Measurements from ENCODE around the gene APRT. TPM values are rescaled to one million over a fixed set of nuclear protein-coding genes. Genes with fewer than 3 reads are reported as not detected.
A peak's percentile ranks its signal among the peaks of the same experiment; 100 is the strongest.
"Not testable (repeated sequence)": the region's sequence is repeated elsewhere in the genome, so short reads cannot be mapped to it uniquely, and the experiment has no call there.

Gene APRT
- total RNA-seq, 1 experiment from 2014 or later = 311 TPM

- BruUV-seq (replicated peaks) = no TSS peak
- Histone ChIP-seq H2AFZ (ENCODE audit: low read depth, low read length, poor library complexity, severe bottlenecking) (no peak overlapping the region), H3K9me3 (ENCODE audit: control insufficient read depth in 1 of 2, insufficient read depth in 1 of 2, low read depth in 1 of 2, low read length in 2 of 2) (no peaks in the 10 kb centered on the region), H3K9ac (ENCODE audit: low read length) (no peak overlapping the region), H3K4me1 (ENCODE audit: control insufficient read depth in 1 of 2, insufficient read depth in 2 of 2, low read length in 2 of 2) (no peaks in the 10 kb centered on the region), H3K36me3 (ENCODE audit: control insufficient read depth in 1 of 2, insufficient read depth in 2 of 2, low read length in 2 of 2) (no peaks in the 10 kb centered on the region), H3K27me3 (ENCODE audit: insufficient read depth, low read length) (no peaks in the 10 kb centered on the region), H4K20me1 (ENCODE audit: insufficient read depth) (no peaks in the 10 kb centered on the region), H3K4me2 (ENCODE audit: low read length) (no peak overlapping the region), H3K9me2 (ENCODE audit: insufficient read depth) (no peaks in the 10 kb centered on the region), H3K27ac (ENCODE audit: low read depth, low read length) (no peak overlapping the region), H3K79me2 (ENCODE audit: insufficient read depth, low read length) (no peaks in the 10 kb centered on the region), H3K4me3 (replicated peaks in 1 of 2; ENCODE audit: low read depth in 1 of 2, low read length in 2 of 2) (no peak overlapping the region)
- POLR2A ChIA-PET = no interaction called here
- peak; percentile 41; the same call in 1 of the 2 replicates for ATAC-seq
- CTCF ChIA-PET = no interaction called here
- DNase-seq (ENCODE audit: low read depth, low spot score) = no peak
- RAD21 ChIA-PET (ENCODE audit: low non-redundant PET in 1 of 2, low total read pairs in 2 of 2, uncharacterized antibody in 2 of 2, unreplicated experiment in 2 of 2) = no interaction called here
- no peak for TF ChIP-seq EZH2phosphoT487 (IDR thresholded peaks at IDR 0.05; ENCODE audit: borderline replicate concordance)
- intact Hi-C loops (cut with micrococcal nuclease) = no loop called here
Observed at GRCh38 chr16:88824256-88825077, 12.7 kb upstream of the APRT start.

- intact Hi-C loops (cut with micrococcal nuclease); POLR2A ChIA-PET; H3K79me2 ChIP-seq (ENCODE audit: insufficient read depth, low read length); ATAC-seq; H3K36me3 ChIP-seq (ENCODE audit: control insufficient read depth in 1 of 2, insufficient read depth in 2 of 2, low read length in 2 of 2); H3K4me1 ChIP-seq (ENCODE audit: control insufficient read depth in 1 of 2, insufficient read depth in 2 of 2, low read length in 2 of 2); H3K27ac ChIP-seq (ENCODE audit: low read depth, low read length); H2AFZ ChIP-seq (ENCODE audit: low read depth, low read length, poor library complexity, severe bottlenecking); H3K9ac ChIP-seq (ENCODE audit: low read length); CTCF ChIA-PET; DNase-seq (ENCODE audit: low read depth, low spot score); H4K20me1 ChIP-seq (ENCODE audit: insufficient read depth); BruUV-seq (replicated peaks); RAD21 ChIA-PET (ENCODE audit: low non-redundant PET in 1 of 2, low total read pairs in 2 of 2, uncharacterized antibody in 2 of 2, unreplicated experiment in 2 of 2); H3K9me3 ChIP-seq (ENCODE audit: control insufficient read depth in 1 of 2, insufficient read depth in 1 of 2, low read depth in 1 of 2, low read length in 2 of 2); H3K9me2 ChIP-seq (ENCODE audit: insufficient read depth); H3K4me2 ChIP-seq (ENCODE audit: low read length); H3K27me3 ChIP-seq (ENCODE audit: insufficient read depth, low read length); H3K4me3 ChIP-seq (replicated peaks in 1 of 2; ENCODE audit: low read depth in 1 of 2, low read length in 2 of 2): not testable (repeated sequence)
Observed at GRCh38 chr16:88823646-88824045, 11.9 kb upstream of the APRT start.
